Heart left ventricle (tissue), 13 donors: ENCODE data around the gene TANGO6.

Source experiments
- POLR2A ChIP-seq, 2 donors: fragments of 450-650 bp; IDR thresholded peaks; one replicate each; pipeline ENCODE4 v1.6.1; 2017; ENCODE audit warnings: antibody characterized with exemption in 2 of 2, mild to moderate bottlenecking in 2 of 2, moderate library complexity in 2 of 2
- TF ChIP-seq, protein P1 (sequence below), 12 donors: fragments of 200-600 bp; sonication (generic) in 4 of 12; IDR thresholded peaks; one replicate each; pipeline versions ENCODE4 v1.5.0 to v1.8.0; 2018 to 2022; ENCODE audit warnings: antibody characterized with exemption in 12 of 12, mild to moderate bottlenecking in 5 of 12
- donor health status: ischemic (EF 13 %, LVEDD 7.1; RV severe dilation, severe dysfunction).
- donor health status: DM: no; HTN: yes; CAD: no.
- donor health status: DM: no; HTN: no; CAD: no.
- donor health status: ischemic (EF 25% LVEDD 6.9; RV normal size, moderate dysfunction).
- donor health status: ischemic (EF 25% LVEDD 5.7; RV mildly dilated, moderate dysfunction).
- donor health status: ischemic (EF 35%, LVEDD 5.7; RV mildly dilated, moderate dysfunction).
- donor health status: nonischemic (EF 11% LVEDD 7.7; RV severe dilation, severe dysfunction).
- donor health status: DM: yes; HTN: yes; CAD: no.
- donor health status: PGD.
- donor health status: ischemic (EF 29% LVEDD 5.4; RV normal size, mild dysfunction).
- donor health status: nonischemic (EF 23%, LVEDD 6.1; RV moderate dilation, normal function).

GRCh38 chr16:68909099-68909733 lies 65.9 kb downstream of the TANGO6 start:
- TF ChIP-seq POLR2A (IDR thresholded peaks at IDR 0.05) = no peak
- TF ChIP-seq, protein P1, sequence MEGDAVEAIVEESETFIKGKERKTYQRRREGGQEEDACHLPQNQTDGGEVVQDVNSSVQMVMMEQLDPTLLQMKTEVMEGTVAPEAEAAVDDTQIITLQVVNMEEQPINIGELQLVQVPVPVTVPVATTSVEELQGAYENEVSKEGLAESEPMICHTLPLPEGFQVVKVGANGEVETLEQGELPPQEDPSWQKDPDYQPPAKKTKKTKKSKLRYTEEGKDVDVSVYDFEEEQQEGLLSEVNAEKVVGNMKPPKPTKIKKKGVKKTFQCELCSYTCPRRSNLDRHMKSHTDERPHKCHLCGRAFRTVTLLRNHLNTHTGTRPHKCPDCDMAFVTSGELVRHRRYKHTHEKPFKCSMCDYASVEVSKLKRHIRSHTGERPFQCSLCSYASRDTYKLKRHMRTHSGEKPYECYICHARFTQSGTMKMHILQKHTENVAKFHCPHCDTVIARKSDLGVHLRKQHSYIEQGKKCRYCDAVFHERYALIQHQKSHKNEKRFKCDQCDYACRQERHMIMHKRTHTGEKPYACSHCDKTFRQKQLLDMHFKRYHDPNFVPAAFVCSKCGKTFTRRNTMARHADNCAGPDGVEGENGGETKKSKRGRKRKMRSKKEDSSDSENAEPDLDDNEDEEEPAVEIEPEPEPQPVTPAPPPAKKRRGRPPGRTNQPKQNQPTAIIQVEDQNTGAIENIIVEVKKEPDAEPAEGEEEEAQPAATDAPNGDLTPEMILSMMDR (IDR thresholded peaks at IDR 0.05) = no peak
